ENCODE data around the gene SMKR1. TPM values are rescaled to one million over a fixed set of nuclear protein-coding genes. Genes with fewer than 3 reads are reported as not detected.
A peak's percentile ranks its signal among the peaks of the same experiment; 100 is the strongest.

The SMKR1 gene
- total RNA-seq, 1 experiment from 2014 or later = 0.87 TPM

GRCh38 chr7:129553899-129554461 lies 51.6 kb downstream of the SMKR1 start:
- Histone ChIP-seq H3K14ac (ENCODE audit: insufficient read depth, low read length) (no peak overlapping the region), H3K27me3 (ENCODE audit: insufficient read depth, low read length) (no peaks in the 10 kb centered on the region; the same call in 1 of the 2 replicates), H4K91ac (ENCODE audit: insufficient read length, low read depth, low read length) (no peak overlapping the region), H3K79me2 (ENCODE audit: insufficient read depth, low read length) (no peaks in the 10 kb centered on the region), H4K5ac (ENCODE audit: insufficient read length, low read depth, low read length) (no peak overlapping the region), H3K9me3 (ENCODE audit: control insufficient read depth, low read depth, low read length) (no peaks in the 10 kb centered on the region), H3K18ac (ENCODE audit: insufficient read length, low read depth, low read length) (no peak overlapping the region), H3K23me2 (ENCODE audit: insufficient read length, low read depth, low read length, poor library complexity, severe bottlenecking) (no peaks in the 10 kb centered on the region), H2AFZ (ENCODE audit: low read length) (no peak overlapping the region), H3K56ac (ENCODE audit: insufficient read length, low read depth, low read length) (no peak overlapping the region), H2BK12ac (ENCODE audit: insufficient read length, low read depth, low read length) (no peak overlapping the region), H3K79me1 (ENCODE audit: insufficient read depth, low read depth, low read length, poor library complexity, severe bottlenecking) (no peaks in the 10 kb centered on the region), H2BK120ac (ENCODE audit: low read depth, low read length, poor library complexity, severe bottlenecking) (no peak overlapping the region), H2BK15ac (ENCODE audit: low read depth, low read length) (no peak overlapping the region), H4K8ac (replicated peaks; ENCODE audit: insufficient read length, low read depth, low read length) (no peak overlapping the region), H2BK20ac (ENCODE audit: low read depth, low read length, poor library complexity, severe bottlenecking) (no peak overlapping the region), H3K4me1 (ENCODE audit: insufficient read depth, low read length) (peaks cover 12% of the 10 kb centered on the region), H3K4ac (ENCODE audit: low read depth, low read length) (no peak overlapping the region), H4K20me1 (ENCODE audit: control insufficient read depth, insufficient read depth, insufficient read length) (no peaks in the 10 kb centered on the region), H3K9ac (ENCODE audit: extremely low read depth, insufficient read length, low read length) (no peak overlapping the region), H3T11ph (ENCODE audit: low read length) (no peak overlapping the region), H2BK5ac (ENCODE audit: insufficient read length, low read length) (no peak overlapping the region), H3K27ac (ENCODE audit: insufficient read length, low read depth, low read length) (no peak overlapping the region), H2AK5ac (ENCODE audit: insufficient read length, low read length) (no peak overlapping the region), H3K23ac (ENCODE audit: insufficient read length, low read depth, low read length) (no peak overlapping the region), H3K4me2 (ENCODE audit: insufficient read depth, insufficient read length, low read length) (no peak overlapping the region)
- TF ChIP-seq, protein P1, sequence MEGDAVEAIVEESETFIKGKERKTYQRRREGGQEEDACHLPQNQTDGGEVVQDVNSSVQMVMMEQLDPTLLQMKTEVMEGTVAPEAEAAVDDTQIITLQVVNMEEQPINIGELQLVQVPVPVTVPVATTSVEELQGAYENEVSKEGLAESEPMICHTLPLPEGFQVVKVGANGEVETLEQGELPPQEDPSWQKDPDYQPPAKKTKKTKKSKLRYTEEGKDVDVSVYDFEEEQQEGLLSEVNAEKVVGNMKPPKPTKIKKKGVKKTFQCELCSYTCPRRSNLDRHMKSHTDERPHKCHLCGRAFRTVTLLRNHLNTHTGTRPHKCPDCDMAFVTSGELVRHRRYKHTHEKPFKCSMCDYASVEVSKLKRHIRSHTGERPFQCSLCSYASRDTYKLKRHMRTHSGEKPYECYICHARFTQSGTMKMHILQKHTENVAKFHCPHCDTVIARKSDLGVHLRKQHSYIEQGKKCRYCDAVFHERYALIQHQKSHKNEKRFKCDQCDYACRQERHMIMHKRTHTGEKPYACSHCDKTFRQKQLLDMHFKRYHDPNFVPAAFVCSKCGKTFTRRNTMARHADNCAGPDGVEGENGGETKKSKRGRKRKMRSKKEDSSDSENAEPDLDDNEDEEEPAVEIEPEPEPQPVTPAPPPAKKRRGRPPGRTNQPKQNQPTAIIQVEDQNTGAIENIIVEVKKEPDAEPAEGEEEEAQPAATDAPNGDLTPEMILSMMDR (conservative IDR thresholded peaks at IDR 0.05) = no peak
- Mint-ChIP-seq H3K4me1 (peaks cover 19 to 21% of the 10 kb centered on the region in 2 experiments), H3K27me3 (ENCODE audit: low read depth) (peaks cover 12% of the 10 kb centered on the region; the same call in 1 of the 2 replicates), H3K36me3 (ENCODE audit: insufficient read depth in 1 of 3, low read depth in 3 of 3) (no peaks in the 10 kb centered on the region), H3K27ac (0 out of 7 replicates have a peak overlapping the region, but pooled peaks of 2 of the 3 experiments have one; percentile 29 to 53), H3K9me3 (no peaks in the 10 kb centered on the region), H3K4me3 (no peak overlapping the region)
- DNase-seq = no peak
- WGBS (ENCODE audit: extremely low coverage, insufficient read length, low lambda C conversion rate) = no CpG with 5 or more reads among the region's 13 CpGs
